ENCODE results near the gene SLC23A1.

DNA sequence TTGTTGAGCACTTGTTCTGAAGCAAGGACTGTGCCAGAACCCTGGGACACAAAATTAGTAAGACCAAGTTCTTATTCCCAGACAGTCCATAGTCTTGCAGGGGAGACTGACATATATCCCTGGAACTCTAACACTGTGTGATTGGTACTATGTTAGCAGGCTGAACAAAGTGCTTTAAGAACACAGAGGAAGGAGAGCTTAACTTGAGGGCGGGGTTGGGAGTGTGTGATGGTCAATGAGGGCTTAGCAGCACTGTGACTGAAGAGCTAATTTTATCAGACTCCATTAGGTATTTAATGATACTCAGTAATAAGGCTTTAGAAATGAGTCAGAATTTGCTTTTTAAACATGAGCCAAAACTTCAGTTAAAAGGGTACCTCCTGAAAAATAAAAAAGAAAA lies 35.7 kb upstream of the SLC23A1 start:
- TF ChIP-seq CTCF (IDR thresholded peaks at IDR 0.05): no peak
- no peak for TF ChIP-seq POLR2A (IDR thresholded peaks at IDR 0.05)

All from testis (tissue), 2 donors.